Measurements from ENCODE around the gene CHST15.

CHST15 gene

DNA sequence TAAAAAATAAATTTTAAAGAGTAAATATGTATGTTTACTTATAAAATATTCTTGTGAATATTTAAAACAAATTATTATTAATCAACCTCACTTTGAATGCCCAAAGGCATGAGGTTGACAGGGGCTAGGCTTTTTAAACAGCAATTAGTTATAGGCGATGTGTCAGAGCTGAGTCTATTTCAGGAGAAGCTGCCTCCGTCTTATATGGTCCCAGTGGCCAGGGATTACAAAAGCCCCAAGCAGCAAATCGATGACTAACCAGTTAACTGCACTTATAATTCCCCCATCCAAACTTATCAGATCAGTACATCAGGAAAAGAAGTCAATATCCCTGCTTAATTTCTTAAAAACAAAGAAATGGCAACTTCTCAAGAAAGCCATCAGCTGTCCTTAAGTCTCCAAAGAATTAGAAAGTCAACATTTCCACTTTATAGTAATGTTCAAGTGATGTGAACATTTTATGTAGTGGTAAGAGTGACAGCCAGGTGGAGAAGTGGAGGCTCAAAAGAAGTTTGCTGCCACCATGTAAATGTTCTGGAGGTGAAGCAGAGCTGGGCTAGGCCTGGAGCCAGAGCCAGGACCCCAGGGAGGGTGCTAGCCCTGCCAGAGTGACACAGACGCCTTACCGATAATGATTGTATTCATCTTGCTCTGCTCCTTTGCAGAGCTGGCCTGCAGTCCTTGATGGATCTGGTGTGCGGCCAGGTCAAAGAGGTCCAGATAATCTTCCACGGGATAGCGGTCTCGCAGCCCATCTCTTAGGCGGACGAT, 51.5 kb downstream of the CHST15 start:
- no peak for DNase-seq (ENCODE audit: low read depth in 1 of 2, low spot score in 1 of 2)
- Histone ChIP-seq H3K27ac (replicated peaks) (no peak overlapping the region), H3K4me3 (replicated peaks; ENCODE audit: insufficient read depth, low read length) (no peak overlapping the region), H3K27me3 (ENCODE audit: insufficient read depth, poor library complexity, severe bottlenecking) (no peaks in the 10 kb centered on the region)
- TF ChIP-seq, protein P1, sequence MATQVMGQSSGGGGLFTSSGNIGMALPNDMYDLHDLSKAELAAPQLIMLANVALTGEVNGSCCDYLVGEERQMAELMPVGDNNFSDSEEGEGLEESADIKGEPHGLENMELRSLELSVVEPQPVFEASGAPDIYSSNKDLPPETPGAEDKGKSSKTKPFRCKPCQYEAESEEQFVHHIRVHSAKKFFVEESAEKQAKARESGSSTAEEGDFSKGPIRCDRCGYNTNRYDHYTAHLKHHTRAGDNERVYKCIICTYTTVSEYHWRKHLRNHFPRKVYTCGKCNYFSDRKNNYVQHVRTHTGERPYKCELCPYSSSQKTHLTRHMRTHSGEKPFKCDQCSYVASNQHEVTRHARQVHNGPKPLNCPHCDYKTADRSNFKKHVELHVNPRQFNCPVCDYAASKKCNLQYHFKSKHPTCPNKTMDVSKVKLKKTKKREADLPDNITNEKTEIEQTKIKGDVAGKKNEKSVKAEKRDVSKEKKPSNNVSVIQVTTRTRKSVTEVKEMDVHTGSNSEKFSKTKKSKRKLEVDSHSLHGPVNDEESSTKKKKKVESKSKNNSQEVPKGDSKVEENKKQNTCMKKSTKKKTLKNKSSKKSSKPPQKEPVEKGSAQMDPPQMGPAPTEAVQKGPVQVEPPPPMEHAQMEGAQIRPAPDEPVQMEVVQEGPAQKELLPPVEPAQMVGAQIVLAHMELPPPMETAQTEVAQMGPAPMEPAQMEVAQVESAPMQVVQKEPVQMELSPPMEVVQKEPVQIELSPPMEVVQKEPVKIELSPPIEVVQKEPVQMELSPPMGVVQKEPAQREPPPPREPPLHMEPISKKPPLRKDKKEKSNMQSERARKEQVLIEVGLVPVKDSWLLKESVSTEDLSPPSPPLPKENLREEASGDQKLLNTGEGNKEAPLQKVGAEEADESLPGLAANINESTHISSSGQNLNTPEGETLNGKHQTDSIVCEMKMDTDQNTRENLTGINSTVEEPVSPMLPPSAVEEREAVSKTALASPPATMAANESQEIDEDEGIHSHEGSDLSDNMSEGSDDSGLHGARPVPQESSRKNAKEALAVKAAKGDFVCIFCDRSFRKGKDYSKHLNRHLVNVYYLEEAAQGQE (IDR thresholded peaks at IDR 0.05; ENCODE audit: insufficient replicate concordance, low read depth) = no peak
- TF ChIP-seq SPI1 (IDR thresholded peaks at IDR 0.05; ENCODE audit: borderline replicate concordance, low read depth) (no peak), POLR2AphosphoS5 (IDR thresholded peaks at IDR 0.05; ENCODE audit: low read depth) (no peak), GABPA (IDR thresholded peaks at IDR 0.05; ENCODE audit: low read depth) (no peak)
- TF ChIP-seq, protein P2, sequence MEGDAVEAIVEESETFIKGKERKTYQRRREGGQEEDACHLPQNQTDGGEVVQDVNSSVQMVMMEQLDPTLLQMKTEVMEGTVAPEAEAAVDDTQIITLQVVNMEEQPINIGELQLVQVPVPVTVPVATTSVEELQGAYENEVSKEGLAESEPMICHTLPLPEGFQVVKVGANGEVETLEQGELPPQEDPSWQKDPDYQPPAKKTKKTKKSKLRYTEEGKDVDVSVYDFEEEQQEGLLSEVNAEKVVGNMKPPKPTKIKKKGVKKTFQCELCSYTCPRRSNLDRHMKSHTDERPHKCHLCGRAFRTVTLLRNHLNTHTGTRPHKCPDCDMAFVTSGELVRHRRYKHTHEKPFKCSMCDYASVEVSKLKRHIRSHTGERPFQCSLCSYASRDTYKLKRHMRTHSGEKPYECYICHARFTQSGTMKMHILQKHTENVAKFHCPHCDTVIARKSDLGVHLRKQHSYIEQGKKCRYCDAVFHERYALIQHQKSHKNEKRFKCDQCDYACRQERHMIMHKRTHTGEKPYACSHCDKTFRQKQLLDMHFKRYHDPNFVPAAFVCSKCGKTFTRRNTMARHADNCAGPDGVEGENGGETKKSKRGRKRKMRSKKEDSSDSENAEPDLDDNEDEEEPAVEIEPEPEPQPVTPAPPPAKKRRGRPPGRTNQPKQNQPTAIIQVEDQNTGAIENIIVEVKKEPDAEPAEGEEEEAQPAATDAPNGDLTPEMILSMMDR (IDR thresholded peaks at IDR 0.05; ENCODE audit: insufficient read depth, low read length) = no peak

DNA sequence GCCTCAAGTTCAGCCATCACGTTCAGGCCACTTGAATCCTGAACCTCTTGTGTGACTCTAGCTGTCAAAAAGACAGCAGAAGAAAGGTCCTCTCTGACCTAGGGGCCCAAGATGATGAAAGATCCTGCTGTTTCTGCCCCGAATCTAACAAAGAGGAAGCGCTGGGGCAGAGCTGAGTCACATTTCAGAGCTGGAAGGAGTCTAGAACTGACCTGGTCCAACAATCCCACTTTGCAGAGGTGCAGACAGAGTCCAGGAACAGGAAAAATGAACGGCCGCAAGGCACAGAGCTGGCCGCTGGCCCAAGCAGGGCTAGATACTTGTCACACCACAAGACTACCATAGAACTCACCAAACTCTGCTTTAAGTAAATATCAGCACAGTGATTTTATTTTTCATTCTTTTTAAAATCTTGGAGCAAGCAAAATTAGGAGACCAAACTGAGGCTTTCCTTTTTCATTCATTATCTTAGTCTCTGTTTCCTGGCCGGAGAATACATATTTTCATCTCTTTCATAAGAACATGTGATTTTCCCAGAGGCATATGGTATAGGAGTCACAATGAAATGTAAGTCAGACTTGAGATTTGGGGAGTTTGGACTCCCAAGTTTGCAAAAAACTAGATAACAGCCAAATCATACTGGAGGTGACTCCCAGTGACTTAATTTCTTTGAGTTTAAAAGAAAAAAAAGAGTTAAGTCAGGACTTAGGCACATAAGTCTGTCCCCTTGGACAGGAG, 52.8 kb downstream of the CHST15 start:
- peak in 1 of 2 experiments; percentile 78 for DNase-seq (ENCODE audit: low read depth in 1 of 2, low spot score in 1 of 2)
- Histone ChIP-seq H3K27me3 (ENCODE audit: insufficient read depth, poor library complexity, severe bottlenecking) (no peaks in the 10 kb centered on the region), H3K4me3 (replicated peaks; ENCODE audit: insufficient read depth, low read length) (no peak overlapping the region), H3K27ac (replicated peaks) (no peak overlapping the region)
- TF ChIP-seq SPI1 (IDR thresholded peaks at IDR 0.05; ENCODE audit: borderline replicate concordance, low read depth) = peak; percentile 89
- TF ChIP-seq GABPA (IDR thresholded peaks at IDR 0.05; ENCODE audit: low read depth) = no peak
- TF ChIP-seq, protein P2 (IDR thresholded peaks at IDR 0.05; ENCODE audit: insufficient read depth, low read length) = no peak

DNA sequence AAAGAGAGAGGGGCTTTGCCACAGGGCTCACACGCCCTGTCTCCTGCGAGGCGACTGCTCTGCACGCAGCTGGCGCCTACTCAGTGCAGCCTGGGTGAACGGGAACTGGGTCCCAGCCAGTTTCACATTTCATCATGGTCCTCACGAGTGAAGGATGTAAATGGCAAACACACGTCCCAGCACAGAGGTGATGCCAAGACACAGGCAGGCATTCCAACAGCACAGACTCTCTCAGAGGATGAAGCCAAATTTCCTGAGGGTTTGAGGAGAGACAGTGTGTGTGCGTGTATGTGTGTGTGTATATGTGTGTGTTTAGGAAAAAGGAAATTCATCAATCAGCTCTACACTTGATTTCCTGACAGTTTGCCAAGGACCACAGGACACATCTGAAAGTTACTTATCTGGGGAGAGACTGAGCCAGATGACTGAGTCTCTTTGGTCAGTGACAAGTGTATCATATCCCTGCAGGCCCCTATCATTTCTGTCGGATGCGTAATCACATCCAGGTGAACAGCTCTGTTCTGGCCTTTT, 53.9 kb downstream of the CHST15 start:
- no peak for TF ChIP-seq GABPA (IDR thresholded peaks at IDR 0.05; ENCODE audit: low read depth)
- TF ChIP-seq POLR2AphosphoS5 (IDR thresholded peaks at IDR 0.05; ENCODE audit: low read depth) = no peak
- TF ChIP-seq, protein P2 (IDR thresholded peaks at IDR 0.05; ENCODE audit: insufficient read depth, low read length) = no peak
- TF ChIP-seq SPI1 (IDR thresholded peaks at IDR 0.05; ENCODE audit: borderline replicate concordance, low read depth) = no peak
- TF ChIP-seq, protein P1 (IDR thresholded peaks at IDR 0.05; ENCODE audit: insufficient replicate concordance, low read depth) = no peak
- no peak for DNase-seq (ENCODE audit: low read depth in 1 of 2, low spot score in 1 of 2)
- Histone ChIP-seq H3K27me3 (ENCODE audit: insufficient read depth, poor library complexity, severe bottlenecking) (no peaks in the 10 kb centered on the region), H3K4me3 (replicated peaks; ENCODE audit: insufficient read depth, low read length) (no peak overlapping the region), H3K27ac (replicated peaks) (no peak overlapping the region)
